ENCODE measurements around the gene SEC61B. TPM values are rescaled to one million over a fixed set of nuclear protein-coding genes. Genes with fewer than 3 reads are reported as not detected.

Gene SEC61B
- total and polyA plus RNA-seq, 2 experiments from 2014 or later = 133 to 602 TPM

DNA sequence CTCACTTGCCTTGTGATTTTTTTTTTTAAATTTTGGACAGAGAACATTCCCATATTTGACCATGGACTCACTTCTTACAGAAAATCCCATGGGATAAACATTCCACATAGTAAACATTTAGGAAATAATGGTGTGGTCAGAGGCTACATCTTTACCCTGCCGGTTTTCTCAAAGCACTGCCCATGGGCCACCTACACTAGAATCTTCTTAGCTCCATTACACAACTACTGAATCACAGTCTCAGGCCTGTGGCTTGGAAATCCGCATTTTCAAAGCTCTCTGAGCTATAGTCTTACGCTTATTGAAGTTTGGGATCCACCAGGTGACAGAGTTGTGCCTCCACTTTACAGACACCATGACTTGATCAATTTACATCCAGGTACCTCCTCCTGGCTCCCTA is 39.7 kb upstream of the SEC61B start:
- Histone ChIP-seq H3K27ac (ENCODE audit: low read depth) (no peak overlapping the region), H3K36me3 (ENCODE audit: insufficient read depth) (no peaks in the 10 kb centered on the region), H4K20me1 (replicated peaks; ENCODE audit: insufficient read depth) (no peaks in the 10 kb centered on the region), H3K27me3 (ENCODE audit: insufficient read depth) (no peaks in the 10 kb centered on the region), H3K4me3 (no peak overlapping the region), H3K79me2 (replicated peaks; ENCODE audit: insufficient read depth) (no peaks in the 10 kb centered on the region), H3F3A (replicated peaks; ENCODE audit: low read depth) (no peaks in the 10 kb centered on the region), H3K4me1 (ENCODE audit: insufficient read depth) (peaks cover 11% of the 10 kb centered on the region), H3K4me2 (no peak overlapping the region), H2AFZ (no peak overlapping the region), H3K9me2 (ENCODE audit: insufficient read depth) (no peaks in the 10 kb centered on the region)
- Mint-ChIP-seq H3K27ac (no peak overlapping the region), H3K4me3 (no peak overlapping the region), H3K4me1 (peaks cover 14% of the 10 kb centered on the region), H3K27me3 (ENCODE audit: insufficient read depth, low read depth, poor library complexity) (peaks cover 3% of the 10 kb centered on the region), H3K9me3 (no peaks in the 10 kb centered on the region), H3K36me3 (ENCODE audit: low read depth) (no peaks in the 10 kb centered on the region)
- ATAC-seq (no peak), DNase-seq (ENCODE audit: low spot score) (no peak)
- TF ChIP-seq ZNF331 (CRISPR knock-in tag; IDR thresholded peaks at IDR 0.05; ENCODE audit: low read depth) = no peak
- TF ChIP-seq EZH2phosphoT487 (IDR thresholded peaks at IDR 0.05; ENCODE audit: unreplicated experiment) = no peak
- TF ChIP-seq EZH2 (IDR thresholded peaks at IDR 0.05; ENCODE audit: low read depth, unreplicated experiment) = no peak
- TF ChIP-seq, protein P1, sequence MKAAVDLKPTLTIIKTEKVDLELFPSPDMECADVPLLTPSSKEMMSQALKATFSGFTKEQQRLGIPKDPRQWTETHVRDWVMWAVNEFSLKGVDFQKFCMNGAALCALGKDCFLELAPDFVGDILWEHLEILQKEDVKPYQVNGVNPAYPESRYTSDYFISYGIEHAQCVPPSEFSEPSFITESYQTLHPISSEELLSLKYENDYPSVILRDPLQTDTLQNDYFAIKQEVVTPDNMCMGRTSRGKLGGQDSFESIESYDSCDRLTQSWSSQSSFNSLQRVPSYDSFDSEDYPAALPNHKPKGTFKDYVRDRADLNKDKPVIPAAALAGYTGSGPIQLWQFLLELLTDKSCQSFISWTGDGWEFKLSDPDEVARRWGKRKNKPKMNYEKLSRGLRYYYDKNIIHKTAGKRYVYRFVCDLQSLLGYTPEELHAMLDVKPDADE (IDR thresholded peaks at IDR 0.05) = no peak
- no peak for TF ChIP-seq STAT1 (IDR thresholded peaks at IDR 0.05; ENCODE audit: unreplicated experiment)
- TF ChIP-seq, protein P2, sequence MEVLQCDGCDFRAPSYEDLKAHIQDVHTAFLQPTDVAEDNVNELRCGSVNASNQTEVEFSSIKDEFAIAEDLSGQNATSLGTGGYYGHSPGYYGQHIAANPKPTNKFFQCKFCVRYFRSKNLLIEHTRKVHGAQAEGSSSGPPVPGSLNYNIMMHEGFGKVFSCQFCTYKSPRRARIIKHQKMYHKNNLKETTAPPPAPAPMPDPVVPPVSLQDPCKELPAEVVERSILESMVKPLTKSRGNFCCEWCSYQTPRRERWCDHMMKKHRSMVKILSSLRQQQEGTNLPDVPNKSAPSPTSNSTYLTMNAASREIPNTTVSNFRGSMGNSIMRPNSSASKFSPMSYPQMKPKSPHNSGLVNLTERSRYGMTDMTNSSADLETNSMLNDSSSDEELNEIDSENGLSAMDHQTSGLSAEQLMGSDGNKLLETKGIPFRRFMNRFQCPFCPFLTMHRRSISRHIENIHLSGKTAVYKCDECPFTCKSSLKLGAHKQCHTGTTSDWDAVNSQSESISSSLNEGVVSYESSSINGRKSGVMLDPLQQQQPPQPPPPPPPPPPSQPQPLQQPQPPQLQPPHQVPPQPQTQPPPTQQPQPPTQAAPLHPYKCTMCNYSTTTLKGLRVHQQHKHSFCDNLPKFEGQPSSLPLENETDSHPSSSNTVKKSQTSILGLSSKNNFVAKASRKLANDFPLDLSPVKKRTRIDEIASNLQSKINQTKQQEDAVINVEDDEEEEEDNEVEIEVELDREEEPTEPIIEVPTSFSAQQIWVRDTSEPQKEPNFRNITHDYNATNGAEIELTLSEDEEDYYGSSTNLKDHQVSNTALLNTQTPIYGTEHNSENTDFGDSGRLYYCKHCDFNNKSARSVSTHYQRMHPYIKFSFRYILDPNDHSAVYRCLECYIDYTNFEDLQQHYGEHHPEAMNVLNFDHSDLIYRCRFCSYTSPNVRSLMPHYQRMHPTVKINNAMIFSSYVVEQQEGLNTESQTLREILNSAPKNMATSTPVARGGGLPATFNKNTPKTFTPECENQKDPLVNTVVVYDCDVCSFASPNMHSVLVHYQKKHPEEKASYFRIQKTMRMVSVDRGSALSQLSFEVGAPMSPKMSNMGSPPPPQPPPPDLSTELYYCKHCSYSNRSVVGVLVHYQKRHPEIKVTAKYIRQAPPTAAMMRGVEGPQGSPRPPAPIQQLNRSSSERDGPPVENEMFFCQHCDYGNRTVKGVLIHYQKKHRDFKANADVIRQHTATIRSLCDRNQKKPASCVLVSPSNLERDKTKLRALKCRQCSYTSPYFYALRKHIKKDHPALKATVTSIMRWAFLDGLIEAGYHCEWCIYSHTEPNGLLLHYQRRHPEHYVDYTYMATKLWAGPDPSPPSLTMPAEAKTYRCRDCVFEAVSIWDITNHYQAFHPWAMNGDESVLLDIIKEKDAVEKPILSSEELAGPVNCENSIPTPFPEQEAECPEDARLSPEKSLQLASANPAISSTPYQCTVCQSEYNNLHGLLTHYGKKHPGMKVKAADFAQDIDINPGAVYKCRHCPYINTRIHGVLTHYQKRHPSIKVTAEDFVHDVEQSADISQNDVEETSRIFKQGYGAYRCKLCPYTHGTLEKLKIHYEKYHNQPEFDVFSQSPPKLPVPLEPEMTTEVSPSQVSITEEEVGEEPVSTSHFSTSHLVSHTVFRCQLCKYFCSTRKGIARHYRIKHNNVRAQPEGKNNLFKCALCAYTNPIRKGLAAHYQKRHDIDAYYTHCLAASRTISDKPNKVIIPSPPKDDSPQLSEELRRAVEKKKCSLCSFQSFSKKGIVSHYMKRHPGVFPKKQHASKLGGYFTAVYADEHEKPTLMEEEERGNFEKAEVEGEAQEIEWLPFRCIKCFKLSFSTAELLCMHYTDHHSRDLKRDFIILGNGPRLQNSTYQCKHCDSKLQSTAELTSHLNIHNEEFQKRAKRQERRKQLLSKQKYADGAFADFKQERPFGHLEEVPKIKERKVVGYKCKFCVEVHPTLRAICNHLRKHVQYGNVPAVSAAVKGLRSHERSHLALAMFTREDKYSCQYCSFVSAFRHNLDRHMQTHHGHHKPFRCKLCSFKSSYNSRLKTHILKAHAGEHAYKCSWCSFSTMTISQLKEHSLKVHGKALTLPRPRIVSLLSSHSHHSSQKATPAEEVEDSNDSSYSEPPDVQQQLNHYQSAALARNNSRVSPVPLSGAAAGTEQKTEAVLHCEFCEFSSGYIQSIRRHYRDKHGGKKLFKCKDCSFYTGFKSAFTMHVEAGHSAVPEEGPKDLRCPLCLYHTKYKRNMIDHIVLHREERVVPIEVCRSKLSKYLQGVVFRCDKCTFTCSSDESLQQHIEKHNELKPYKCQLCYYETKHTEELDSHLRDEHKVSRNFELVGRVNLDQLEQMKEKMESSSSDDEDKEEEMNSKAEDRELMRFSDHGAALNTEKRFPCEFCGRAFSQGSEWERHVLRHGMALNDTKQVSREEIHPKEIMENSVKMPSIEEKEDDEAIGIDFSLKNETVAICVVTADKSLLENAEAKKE (CRISPR knock-in tag; IDR thresholded peaks at IDR 0.05) = no peak
- TF ChIP-seq, protein P3, sequence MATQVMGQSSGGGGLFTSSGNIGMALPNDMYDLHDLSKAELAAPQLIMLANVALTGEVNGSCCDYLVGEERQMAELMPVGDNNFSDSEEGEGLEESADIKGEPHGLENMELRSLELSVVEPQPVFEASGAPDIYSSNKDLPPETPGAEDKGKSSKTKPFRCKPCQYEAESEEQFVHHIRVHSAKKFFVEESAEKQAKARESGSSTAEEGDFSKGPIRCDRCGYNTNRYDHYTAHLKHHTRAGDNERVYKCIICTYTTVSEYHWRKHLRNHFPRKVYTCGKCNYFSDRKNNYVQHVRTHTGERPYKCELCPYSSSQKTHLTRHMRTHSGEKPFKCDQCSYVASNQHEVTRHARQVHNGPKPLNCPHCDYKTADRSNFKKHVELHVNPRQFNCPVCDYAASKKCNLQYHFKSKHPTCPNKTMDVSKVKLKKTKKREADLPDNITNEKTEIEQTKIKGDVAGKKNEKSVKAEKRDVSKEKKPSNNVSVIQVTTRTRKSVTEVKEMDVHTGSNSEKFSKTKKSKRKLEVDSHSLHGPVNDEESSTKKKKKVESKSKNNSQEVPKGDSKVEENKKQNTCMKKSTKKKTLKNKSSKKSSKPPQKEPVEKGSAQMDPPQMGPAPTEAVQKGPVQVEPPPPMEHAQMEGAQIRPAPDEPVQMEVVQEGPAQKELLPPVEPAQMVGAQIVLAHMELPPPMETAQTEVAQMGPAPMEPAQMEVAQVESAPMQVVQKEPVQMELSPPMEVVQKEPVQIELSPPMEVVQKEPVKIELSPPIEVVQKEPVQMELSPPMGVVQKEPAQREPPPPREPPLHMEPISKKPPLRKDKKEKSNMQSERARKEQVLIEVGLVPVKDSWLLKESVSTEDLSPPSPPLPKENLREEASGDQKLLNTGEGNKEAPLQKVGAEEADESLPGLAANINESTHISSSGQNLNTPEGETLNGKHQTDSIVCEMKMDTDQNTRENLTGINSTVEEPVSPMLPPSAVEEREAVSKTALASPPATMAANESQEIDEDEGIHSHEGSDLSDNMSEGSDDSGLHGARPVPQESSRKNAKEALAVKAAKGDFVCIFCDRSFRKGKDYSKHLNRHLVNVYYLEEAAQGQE (IDR thresholded peaks at IDR 0.05; ENCODE audit: unreplicated experiment) = no peak
- TF ChIP-seq ZNF114 (CRISPR knock-in tag; IDR thresholded peaks at IDR 0.05) = no peak
- TF ChIP-seq CREB1 (CRISPR knock-in tag; IDR thresholded peaks at IDR 0.05; ENCODE audit: low read depth) = no peak
- TF ChIP-seq, protein P4, sequence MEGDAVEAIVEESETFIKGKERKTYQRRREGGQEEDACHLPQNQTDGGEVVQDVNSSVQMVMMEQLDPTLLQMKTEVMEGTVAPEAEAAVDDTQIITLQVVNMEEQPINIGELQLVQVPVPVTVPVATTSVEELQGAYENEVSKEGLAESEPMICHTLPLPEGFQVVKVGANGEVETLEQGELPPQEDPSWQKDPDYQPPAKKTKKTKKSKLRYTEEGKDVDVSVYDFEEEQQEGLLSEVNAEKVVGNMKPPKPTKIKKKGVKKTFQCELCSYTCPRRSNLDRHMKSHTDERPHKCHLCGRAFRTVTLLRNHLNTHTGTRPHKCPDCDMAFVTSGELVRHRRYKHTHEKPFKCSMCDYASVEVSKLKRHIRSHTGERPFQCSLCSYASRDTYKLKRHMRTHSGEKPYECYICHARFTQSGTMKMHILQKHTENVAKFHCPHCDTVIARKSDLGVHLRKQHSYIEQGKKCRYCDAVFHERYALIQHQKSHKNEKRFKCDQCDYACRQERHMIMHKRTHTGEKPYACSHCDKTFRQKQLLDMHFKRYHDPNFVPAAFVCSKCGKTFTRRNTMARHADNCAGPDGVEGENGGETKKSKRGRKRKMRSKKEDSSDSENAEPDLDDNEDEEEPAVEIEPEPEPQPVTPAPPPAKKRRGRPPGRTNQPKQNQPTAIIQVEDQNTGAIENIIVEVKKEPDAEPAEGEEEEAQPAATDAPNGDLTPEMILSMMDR (conservative IDR thresholded peaks at IDR 0.05; ENCODE audit: low read depth in 2 of 2) = no peak
- no peak for TF ChIP-seq NANOG (IDR thresholded peaks at IDR 0.05; ENCODE audit: borderline replicate concordance)
- TF ChIP-seq POLR2AphosphoS5 (IDR thresholded peaks at IDR 0.05; ENCODE audit: low read depth) = no peak
- no peak for TF ChIP-seq JUNB (IDR thresholded peaks at IDR 0.05; ENCODE audit: unreplicated experiment)
